Stimulated activated effector memory CD8-positive, alpha-beta T cell treated with anti-CD3 and anti-CD28 coated beads, Interleukin-12 subunit alpha, Interleukin-12 subunit beta, amount 100 ng/mL, for 72 hours (primary cell): ENCODE measurements around the gene RRBP1.

ENCODE experiments used
- ATAC-seq: fragments of 150-1000 bp; cut with Tn5 transposase; 2 replicates; pipeline ENCODE4 v1.10.0; 2021
- DNase-seq, 2 donors: peaks; one replicate each; pipeline ENCODE4 v3.0.0; 2021 to 2022; ENCODE audit warnings: low spot score in 2 of 2
- H3K27ac Mint-ChIP-seq: one replicate; pipeline ENCODE4 v1.8.0; 2022; ENCODE audit warnings: mild to moderate bottlenecking, mixed read lengths
- H3K36me3 Mint-ChIP-seq: one replicate; pipeline ENCODE4 v1.8.0; 2022; ENCODE audit warnings: mild to moderate bottlenecking, mixed read lengths
- H3K4me1 Mint-ChIP-seq: one replicate; pipeline ENCODE4 v1.8.0; 2022; ENCODE audit warnings: mixed read lengths
- H3K4me3 Mint-ChIP-seq: one replicate; pipeline ENCODE4 v1.8.0; 2022; ENCODE audit warnings: mild to moderate bottlenecking, mixed read lengths
- H3K9me3 Mint-ChIP-seq: one replicate; pipeline ENCODE4 v1.8.0; 2022; ENCODE audit warnings: mixed read lengths

RRBP1 gene

DNA sequence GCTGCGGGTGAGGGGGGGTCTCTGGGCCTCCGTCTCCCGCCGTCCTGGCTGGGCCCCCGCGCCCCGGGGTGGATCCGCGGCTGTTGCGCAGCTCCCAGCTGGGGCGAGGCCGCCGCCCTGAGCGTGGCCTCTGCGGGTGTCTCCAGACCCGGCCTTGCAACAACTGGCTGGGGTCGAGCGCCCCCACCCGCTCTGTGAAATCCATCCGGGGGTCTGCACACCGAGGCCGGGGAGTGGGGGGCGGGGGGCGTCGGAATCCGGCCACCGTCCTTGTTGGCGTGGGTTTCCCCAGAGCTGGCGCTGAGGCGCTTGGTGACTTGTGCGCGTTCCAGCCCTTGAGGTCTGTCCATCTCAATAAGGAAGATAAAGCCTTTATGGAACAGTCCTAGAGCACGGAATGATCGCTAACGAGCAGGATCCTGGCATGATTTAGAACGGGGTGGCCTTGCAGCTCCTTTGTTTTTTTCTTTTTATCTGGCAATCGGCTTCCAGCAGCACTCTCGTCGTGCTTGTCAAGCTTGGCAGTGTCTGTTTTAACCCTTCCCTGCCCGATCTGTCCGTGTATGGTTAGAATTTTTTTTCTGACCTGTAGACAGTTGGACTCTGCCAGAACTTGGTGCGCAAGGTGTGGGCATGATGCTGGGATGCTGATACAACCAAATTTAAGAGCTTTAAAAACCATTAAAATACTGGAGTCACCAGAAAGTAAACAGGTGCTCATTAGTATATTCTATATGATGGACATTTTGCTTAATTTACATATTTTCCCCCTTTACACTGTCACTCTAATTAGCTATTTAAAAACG lies 111.5 kb downstream of the RRBP1 start:
- H3K36me3 Mint-ChIP-seq, result peaks cover 7% of the 10 kb centered on the region
- no peaks in the 10 kb centered on the region for H3K9me3 Mint-ChIP-seq
- H3K27ac Mint-ChIP-seq, result peak overlapping the region; percentile 92
- H3K4me1 Mint-ChIP-seq, result peaks cover 17% of the 10 kb centered on the region
- DNase-seq (peak in 1 of 2 donors; percentile 59), ATAC-seq (peak; percentile 52)
- H3K4me3 Mint-ChIP-seq, result peak overlapping the region; percentile 93

DNA sequence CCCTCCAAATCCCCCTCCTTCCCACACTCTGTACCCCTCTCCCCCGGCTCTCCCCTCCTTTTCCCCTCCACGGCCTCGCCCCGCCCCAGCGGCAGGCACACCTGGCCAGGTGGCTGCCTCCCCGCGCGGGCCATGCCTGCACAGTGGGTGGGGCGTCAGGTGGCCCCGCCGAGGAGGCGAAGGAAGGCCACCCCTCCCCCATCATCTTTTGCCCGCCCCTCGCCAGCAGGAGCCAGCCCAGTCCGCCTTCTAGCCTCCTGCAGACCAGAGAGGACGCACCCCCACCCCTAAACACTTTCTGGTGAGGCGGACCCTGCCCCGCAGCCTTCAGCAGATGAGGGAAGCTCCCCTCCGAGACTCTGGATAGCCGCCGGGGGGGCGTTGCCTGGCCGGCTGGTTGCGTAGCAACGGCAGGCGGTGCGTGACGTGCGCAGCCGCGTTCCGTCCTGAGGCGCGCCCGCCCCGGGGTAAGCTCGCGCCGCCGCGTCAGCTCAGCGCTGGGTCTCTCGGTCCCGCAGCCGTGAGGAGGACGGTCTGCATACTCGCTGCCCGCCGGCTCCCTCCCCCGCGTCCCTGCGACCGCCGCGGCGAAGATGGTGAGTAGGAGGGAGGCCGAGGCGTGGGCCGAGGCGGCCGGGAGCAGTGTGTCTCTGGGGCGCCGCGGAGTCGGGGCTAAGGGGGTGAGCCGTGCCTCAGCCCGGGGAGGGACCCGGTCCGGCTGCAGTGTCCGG lies 112.3 kb downstream of the RRBP1 start, which contains the start of gene DSTN:
DSTN (plus strand) TSS at position 460 of the 731 bp plus-strand sequence; CDS start at position 594, 134 bp downstream.
- DNase-seq, result peak; percentile 84 to 92
- Mint-ChIP-seq H3K4me1 (peaks cover 17% of the 10 kb centered on the region), H3K27ac (peak within 1 kb of the TSS; percentile 92), H3K36me3 (peaks cover 7% of the 10 kb centered on the region), H3K4me3 (peak within 1 kb of the TSS; percentile 93), H3K9me3 (no peaks in the 10 kb centered on the region)
- peak; percentile 95 for ATAC-seq

DNA sequence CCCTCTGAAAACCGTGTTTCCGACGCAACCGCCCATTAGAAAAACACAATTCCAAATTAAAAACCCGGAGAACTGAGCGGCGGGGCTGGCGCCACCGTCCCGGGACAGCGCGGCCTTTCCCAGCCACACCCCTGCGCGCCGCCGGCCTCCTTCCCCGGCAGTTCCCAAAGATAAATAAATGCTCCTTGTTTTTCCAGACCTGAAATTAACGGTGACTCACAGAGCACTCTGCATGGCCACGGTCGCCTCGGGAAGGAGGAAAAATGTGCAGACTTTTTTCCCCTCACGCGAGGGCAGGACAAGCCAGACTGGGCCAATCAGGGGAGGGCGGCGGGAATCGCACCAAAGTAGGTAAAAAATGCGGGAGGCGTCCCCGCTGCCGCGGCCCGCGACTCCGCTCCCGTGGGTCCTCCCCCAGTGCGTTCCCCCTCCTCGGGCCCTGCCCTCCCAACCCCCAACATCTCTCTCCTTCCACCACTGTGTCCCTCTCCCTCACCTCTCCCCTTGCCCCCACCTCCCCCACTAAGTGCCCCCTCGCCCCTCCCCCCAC lies 113.0 kb downstream of the RRBP1 start:
- DNase-seq (no peak), ATAC-seq (no peak)
- Mint-ChIP-seq H3K27ac (no peak overlapping the region), H3K4me3 (peak overlapping the region; percentile 93), H3K36me3 (peaks cover 5% of the 10 kb centered on the region), H3K9me3 (no peaks in the 10 kb centered on the region), H3K4me1 (peaks cover 17% of the 10 kb centered on the region)

DNA sequence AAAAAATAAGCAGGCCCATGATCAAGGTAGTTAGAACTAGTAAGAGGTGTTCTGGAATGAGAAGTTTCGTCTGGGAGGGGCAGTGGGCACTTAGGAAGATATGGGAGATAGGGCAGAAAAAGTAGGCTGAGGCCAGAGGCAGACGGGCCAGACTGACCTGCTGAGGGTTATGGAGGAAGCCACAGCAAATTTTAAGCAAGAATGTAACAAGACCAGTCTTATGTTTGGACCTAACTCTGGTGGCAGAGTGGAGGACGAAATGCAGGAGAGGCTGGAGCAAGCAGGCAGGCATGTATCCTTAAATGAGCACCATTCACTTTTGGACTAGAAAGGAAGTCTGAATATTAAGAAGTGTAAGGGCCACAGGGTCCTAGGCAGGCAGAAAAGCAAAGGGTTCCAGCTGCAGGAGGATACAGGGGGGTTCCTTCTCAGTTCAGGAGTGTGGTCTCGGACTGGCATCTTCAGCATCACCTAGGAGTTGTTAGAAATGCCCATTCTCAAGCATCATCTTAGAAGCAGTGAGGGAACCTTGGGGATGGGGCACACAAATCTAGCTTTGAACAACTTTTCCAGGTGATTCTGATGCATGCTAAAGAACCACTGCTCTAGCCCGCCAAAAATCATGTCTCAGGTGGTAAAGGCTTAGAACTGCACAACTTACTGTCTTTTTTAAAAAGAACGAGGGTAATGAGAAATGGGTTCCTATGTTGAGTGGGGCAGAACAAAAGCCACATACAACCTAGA lies 113.8 kb downstream of the RRBP1 start:
- Mint-ChIP-seq H3K4me1 (peaks cover 17% of the 10 kb centered on the region), H3K9me3 (no peaks in the 10 kb centered on the region), H3K27ac (no peak overlapping the region), H3K4me3 (peak overlapping the region; percentile 93), H3K36me3 (no peaks in the 10 kb centered on the region)
- ATAC-seq (no peak), DNase-seq (no peak)

DNA sequence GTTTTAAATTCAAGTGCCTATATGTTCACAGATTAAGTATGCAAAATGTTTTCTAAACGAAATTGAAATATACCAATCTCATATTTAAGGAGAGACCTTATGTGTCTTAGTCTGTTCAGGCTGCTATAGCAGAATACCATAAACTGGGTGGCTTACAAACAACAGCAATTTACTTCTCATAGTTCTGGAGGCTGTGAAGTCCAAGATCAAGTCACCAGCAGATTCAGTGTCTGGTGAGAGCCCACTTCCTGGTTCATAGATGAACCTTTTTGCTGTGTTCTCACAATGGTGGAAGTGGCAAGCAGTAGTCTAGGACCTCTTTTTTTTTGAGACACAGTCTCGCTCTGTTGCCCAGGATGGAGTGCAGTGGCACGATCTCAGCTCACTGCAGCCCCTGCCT lies 115.7 kb downstream of the RRBP1 start:
- no peak for ATAC-seq
- Mint-ChIP-seq H3K27ac (no peak overlapping the region), H3K36me3 (no peaks in the 10 kb centered on the region), H3K4me3 (no peak overlapping the region), H3K9me3 (no peaks in the 10 kb centered on the region), H3K4me1 (peaks cover 6% of the 10 kb centered on the region)
- DNase-seq, result no peak

DNA sequence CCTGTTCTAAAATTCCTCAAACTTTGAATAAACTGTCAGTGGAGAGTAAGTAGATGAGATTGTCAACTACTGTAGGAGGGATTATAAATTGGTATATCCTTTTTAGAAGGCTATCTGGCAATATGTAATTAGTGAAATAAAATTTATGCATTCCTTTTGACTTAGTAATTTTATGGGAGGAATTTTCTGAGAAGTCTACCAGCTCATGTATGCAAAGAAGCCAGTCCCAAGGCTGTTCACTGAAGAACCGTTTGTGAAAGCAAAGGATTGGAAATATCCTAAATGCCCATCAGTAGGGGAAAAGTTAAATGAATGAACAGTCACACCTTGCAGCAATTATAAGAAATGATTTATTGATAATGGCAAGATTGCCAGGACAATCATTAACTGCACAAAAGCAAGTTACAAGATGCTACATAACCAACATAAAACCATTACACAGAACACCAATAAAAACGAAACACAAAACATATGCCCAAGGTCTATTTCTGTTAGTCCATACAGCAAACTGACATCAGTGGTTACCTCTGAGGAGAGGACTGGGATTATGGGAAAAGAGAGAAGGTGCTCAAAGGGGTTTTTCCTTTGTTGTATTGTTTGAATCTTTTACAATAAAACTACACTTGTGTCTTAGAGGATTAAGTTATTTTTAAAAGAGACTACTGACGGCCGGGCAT lies 116.7 kb downstream of the RRBP1 start:
- H3K27ac Mint-ChIP-seq, result no peak overlapping the region
- no peaks in the 10 kb centered on the region for H3K36me3 Mint-ChIP-seq
- DNase-seq, result no peak

More for the DNA sequence above, 116.7 kb downstream of the RRBP1 start:
- H3K4me3 Mint-ChIP-seq, result no peak overlapping the region
- peaks cover 10% of the 10 kb centered on the region for H3K4me1 Mint-ChIP-seq
- no peak for ATAC-seq
- H3K9me3 Mint-ChIP-seq, result no peaks in the 10 kb centered on the region
